Heart right ventricle (tissue), 16 donors: ENCODE measurements around the gene GALNT18. TPM values are rescaled to one million over a fixed set of nuclear protein-coding genes. Genes with fewer than 3 reads are reported as not detected.
A peak's percentile ranks its signal among the peaks of the same experiment; 100 is the strongest.

Experiments
- ATAC-seq, 8 donors: fragments of 200-7000 bp; cut with Tn5 transposase; one replicate each; pipeline ENCODE4 v1.9.1; 2020; ENCODE audit warnings: mild to moderate bottlenecking in 8 of 8, moderate library complexity in 8 of 8, moderate number of reproducible peaks in 1 of 8
- DNase-seq, 2 donors: peaks; one replicate each; pipeline ENCODE4 v3.0.0-alpha.2; 2020
- H3K27ac ChIP-seq, 10 donors: fragments of 200-600 bp; sonication (generic) in 2 of 10; one replicate each; pipeline versions ENCODE4 v1.5.0 to v1.8.0; 2020 to 2022; ENCODE audit warnings: mild to moderate bottlenecking in 3 of 10
- H3K27me3 ChIP-seq, 7 donors: fragments of 200-600 bp; one replicate each; pipeline ENCODE4 v1.8.0; 2021 to 2022; ENCODE audit warnings: mild to moderate bottlenecking in 2 of 7
- H3K36me3 ChIP-seq, 9 donors: fragments of 200-600 bp; sonication (generic) in 1 of 9; one replicate each; pipeline versions ENCODE4 v1.5.0 to v1.8.0; 2020 to 2022; ENCODE audit warnings: mild to moderate bottlenecking in 2 of 9
- H3K4me1 ChIP-seq, 9 donors: fragments of 200-600 bp; sonication (generic) in 1 of 9; one replicate each; pipeline versions ENCODE4 v1.5.0 to v1.8.0; 2020 to 2022; ENCODE audit warnings: mild to moderate bottlenecking in 4 of 9
- H3K4me3 ChIP-seq, 10 donors: fragments of 200-600 bp; sonication (generic) in 2 of 10; one replicate each; pipeline versions ENCODE4 v1.5.0 to v1.8.0; 2020 to 2022; ENCODE audit warnings: mild to moderate bottlenecking in 7 of 10, moderate library complexity in 2 of 10
- H3K9me3 ChIP-seq, 11 donors: fragments of 200-600 bp in 10 of 11; sonication (generic) in 2 of 11; one replicate each; pipeline versions ENCODE4 v1.5.0 to v1.8.0; 2013 to 2022; ENCODE audit warnings: mild to moderate bottlenecking in 2 of 11, control low read depth in 1 of 11, moderate library complexity in 1 of 11
- WGBS, 2 donors: extraction: QIAGEN DNeasy Blood & Tissue Kit; methylation state at CpG; one replicate each; pipeline ENCODE4 v1.1.7; 2013; ENCODE audit warnings: inconsistent platforms in 1 of 2; 5-methylcytosine and 5-hydroxymethylcytosine counted together
- intact Hi-C, 10 donors: fragments of 100-400 bp; cut with DNase I; formaldehyde crosslinking; loops; one replicate each; pipeline versions ENCODE4 v1.11.1 to v1.14.2; 2022
- polyA plus RNA-seq, 2 donors: library from polyadenylated mRNA; stranded (reverse); fragments of 200-250 nt; gene quantifications; one replicate each; pipeline ENCODE4 v1.2.3, GENCODE V29; 2013
- total RNA-seq, 10 donors: library from RNA; stranded (reverse); fragmentation: NEBNext Ultra II Directional in 3 of 10; extraction: Animal tissue kit (Norgen Biotek cat#: 25700) in 3 of 10; gene quantifications; one replicate each; pipeline versions ENCODE4 v1.2.1 to v1.2.4, GENCODE V29; 2021 to 2023
- TF ChIP-seq, protein P1 (sequence below), 9 donors: fragments of 200-600 bp; sonication (generic) in 2 of 9; IDR thresholded peaks; one replicate each; pipeline versions ENCODE4 v1.5.0 to v1.8.0; 2021 to 2022; ENCODE audit warnings: antibody characterized with exemption in 9 of 9, mild to moderate bottlenecking in 5 of 9, moderate library complexity in 1 of 9
- donor health status: Arrhythmogenic right ventricular cardiomyopathy.
- donor health status: ischemic (EF 13 %, LVEDD 7.1; RV severe dilation, severe dysfunction).
- donor health status: healthy with polysubstance abuse.
- donor health status: DM: no; HTN: yes; CAD: no.
- donor health status: DM: no; HTN: no; CAD: no.
- donor health status: ischemic (EF 25% LVEDD 6.9; RV normal size, moderate dysfunction).
- donor health status: ischemic (EF 25% LVEDD 5.7; RV mildly dilated, moderate dysfunction).
- donor health status: healthy.
- donor health status: DM: yes; HTN: yes; CAD: no.
- donor health status: Ischemic cardiomyopathy.
- donor health status: ischemic (EF 35%, LVEDD 5.7; RV mildly dilated, moderate dysfunction).
- donor health status: nonischemic (EF 11% LVEDD 7.7; RV severe dilation, severe dysfunction).
- donor health status: DM: yes; HTN: yes; CAD: no.
- donor health status: PGD.
- donor health status: ischemic (EF 29% LVEDD 5.4; RV normal size, mild dysfunction).
- donor health status: nonischemic (EF 23%, LVEDD 6.1; RV moderate dilation, normal function).

The GALNT18 gene
- total and polyA plus RNA-seq, 12 donors, result 7.0 to 29.0 (median 15.6) TPM

DNA sequence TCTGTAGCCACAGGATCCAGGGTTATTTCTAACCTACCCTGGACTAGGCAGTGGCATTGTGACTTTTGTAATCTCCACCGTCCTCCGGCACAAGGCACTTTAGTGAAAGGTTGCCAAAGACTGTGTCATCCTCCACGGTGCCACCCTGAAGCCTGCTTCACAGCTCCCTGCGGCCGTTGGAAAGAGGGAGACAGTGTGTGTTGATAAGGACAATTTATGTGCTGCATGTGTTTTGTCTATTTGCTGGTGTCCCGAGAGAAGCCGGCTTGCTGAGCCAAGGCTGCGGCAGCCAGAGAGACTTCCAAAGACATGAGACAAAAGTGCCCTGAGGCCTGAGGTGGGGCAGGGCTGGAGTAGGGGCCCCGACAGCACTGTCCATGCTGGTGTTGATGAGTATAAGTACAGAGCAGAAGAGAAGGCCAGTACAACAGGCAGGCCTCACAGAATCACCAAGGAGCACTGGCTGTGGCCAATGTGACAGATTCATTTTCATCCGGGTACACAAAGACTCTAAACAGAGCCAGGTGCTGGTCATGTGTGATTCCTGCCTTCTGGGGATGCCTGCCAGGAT is 40.9 kb downstream of the GALNT18 start:
- peak overlapping the region; percentile 15 to 90 (median 76) for H3K27ac ChIP-seq
- no peaks in the 10 kb centered on the region for H3K36me3 ChIP-seq
- TF ChIP-seq, protein P1, sequence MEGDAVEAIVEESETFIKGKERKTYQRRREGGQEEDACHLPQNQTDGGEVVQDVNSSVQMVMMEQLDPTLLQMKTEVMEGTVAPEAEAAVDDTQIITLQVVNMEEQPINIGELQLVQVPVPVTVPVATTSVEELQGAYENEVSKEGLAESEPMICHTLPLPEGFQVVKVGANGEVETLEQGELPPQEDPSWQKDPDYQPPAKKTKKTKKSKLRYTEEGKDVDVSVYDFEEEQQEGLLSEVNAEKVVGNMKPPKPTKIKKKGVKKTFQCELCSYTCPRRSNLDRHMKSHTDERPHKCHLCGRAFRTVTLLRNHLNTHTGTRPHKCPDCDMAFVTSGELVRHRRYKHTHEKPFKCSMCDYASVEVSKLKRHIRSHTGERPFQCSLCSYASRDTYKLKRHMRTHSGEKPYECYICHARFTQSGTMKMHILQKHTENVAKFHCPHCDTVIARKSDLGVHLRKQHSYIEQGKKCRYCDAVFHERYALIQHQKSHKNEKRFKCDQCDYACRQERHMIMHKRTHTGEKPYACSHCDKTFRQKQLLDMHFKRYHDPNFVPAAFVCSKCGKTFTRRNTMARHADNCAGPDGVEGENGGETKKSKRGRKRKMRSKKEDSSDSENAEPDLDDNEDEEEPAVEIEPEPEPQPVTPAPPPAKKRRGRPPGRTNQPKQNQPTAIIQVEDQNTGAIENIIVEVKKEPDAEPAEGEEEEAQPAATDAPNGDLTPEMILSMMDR (IDR thresholded peaks at IDR 0.05), result no peak
- peak in 1 of 2 donors; percentile 38 for DNase-seq
- ATAC-seq, result peak; percentile 25 to 80 (median 64)
- intact Hi-C loops, result loop anchor here in 4 of 10 donors (5.0 kb wide), 3 partner anchors 36 to 44 kb away; no protein-coding TSS in a partner anchor
- H3K27me3 ChIP-seq, result no peaks in the 10 kb centered on the region
- 15 to 23% methylated on average over 10 of the region's 10 CpGs for WGBS, 2 donors
- no peak overlapping the region for H3K4me3 ChIP-seq
- H3K9me3 ChIP-seq, result no peaks in the 10 kb centered on the region
- peaks cover 23 to 98% (median 74%) of the 10 kb centered on the region in 9 donors for H3K4me1 ChIP-seq

DNA sequence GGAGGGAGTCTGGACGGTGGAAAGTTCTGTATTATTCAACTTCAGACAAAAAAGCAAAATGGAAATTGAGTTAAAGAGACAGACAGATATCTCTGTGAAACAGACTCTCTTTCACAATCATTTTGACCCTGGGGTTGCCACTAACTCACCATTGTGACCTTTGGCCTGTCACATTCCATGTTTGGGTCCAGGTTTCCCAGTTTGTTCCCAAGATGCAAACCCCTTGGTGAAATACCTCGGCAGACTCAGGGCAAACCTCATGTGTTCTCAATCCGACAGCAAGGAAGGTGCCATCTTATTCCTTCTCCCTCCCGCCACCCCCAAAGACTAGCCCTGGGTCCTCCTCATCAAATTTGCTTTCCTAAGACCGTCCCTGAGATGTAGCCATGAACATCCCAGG is 41.8 kb downstream of the GALNT18 start:
- TF ChIP-seq, protein P1 (IDR thresholded peaks at IDR 0.05), result no peak
- no peaks in the 10 kb centered on the region for H3K27me3 ChIP-seq
- H3K9me3 ChIP-seq, result no peaks in the 10 kb centered on the region
- ATAC-seq (no peak), DNase-seq (no peak)
- intact Hi-C loops, result loop anchor here in 4 of 10 donors (5.0 kb wide), 3 partner anchors 37 to 43 kb away; no protein-coding TSS in a partner anchor
- WGBS, 2 donors, result 93 to 95% methylated on average over 5 of the region's 5 CpGs
- peaks cover 23 to 100% (median 74%) of the 10 kb centered on the region in 9 donors for H3K4me1 ChIP-seq
- H3K27ac ChIP-seq, result peak overlapping the region in 6 of 10 donors; percentile 25 to 90 (median 80)
- H3K4me3 ChIP-seq, result no peak overlapping the region
- H3K36me3 ChIP-seq, result no peaks in the 10 kb centered on the region

DNA sequence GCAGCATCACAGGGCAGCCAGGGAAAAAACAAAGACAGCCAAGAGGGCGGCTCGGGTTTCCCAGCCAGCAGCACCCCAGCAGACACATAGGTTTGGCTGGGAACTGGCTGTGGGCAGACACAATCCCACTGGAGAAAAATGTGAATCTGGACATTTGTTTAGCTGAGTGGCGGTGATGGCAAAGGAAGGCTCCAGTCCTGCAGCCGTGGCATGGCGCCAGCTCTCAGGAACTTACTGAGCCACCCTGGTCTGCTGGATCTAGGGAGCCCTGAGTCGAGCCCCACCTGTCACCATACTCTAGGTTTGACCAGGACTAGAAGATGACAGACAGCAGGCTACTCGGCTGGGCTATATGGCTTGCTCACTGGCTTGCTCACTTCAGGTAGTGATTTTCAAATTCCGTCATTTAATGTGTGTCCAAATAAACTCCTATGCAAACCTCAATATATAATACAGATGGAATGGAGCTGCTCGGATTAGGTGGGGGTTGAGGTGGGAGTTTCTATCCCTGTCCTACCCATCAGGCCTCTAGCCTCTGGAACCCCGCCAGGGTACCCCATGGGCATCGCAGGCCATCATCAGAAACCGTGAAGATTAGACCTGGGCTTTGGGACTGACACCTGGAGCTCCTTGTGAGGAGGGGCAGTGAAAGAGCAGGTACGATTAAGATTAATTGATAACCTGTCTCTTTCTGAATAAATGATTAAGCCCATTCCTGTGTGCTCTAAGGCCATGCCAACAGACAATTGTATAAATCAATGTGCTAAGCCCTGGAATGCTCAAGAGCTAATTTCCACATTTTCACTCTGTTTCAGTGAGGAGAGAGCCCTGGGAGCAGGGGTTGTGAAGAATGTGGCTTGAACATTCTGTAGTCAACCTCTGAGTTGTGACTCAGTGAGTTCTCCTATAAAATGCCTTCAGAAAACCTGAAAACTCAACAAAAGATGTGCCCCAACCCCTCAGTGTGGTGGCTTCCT is 42.5 kb downstream of the GALNT18 start:
- Histone ChIP-seq H3K27ac (peak overlapping the region in 4 of 10 donors; percentile 79 to 90 (median 80)), H3K36me3 (no peaks in the 10 kb centered on the region), H3K9me3 (no peaks in the 10 kb centered on the region), H3K27me3 (no peaks in the 10 kb centered on the region), H3K4me3 (no peak overlapping the region), H3K4me1 (peaks cover 23 to 95% (median 68%) of the 10 kb centered on the region in 9 donors)
- WGBS, 2 donors, result 79 to 85% methylated on average over 13 of the region's 13 CpGs
- TF ChIP-seq, protein P1 (IDR thresholded peaks at IDR 0.05), result no peak
- DNase-seq (peak in 1 of 2 donors; percentile 39), ATAC-seq (no peak)
- intact Hi-C loops, result no loop called here
